Osteoblast (primary cell): Measurements from ENCODE around the gene HOXA3. TPM values are rescaled to one million over a fixed set of nuclear protein-coding genes. Genes with fewer than 3 reads are reported as not detected.
A peak's percentile ranks its signal among the peaks of the same experiment; 100 is the strongest.

Experiments used
- DNase-seq: peaks from one replicate; pipeline ENCODE4 v3.0.0; 2011; ENCODE audit warnings: low spot score, mixed read lengths; ENCODE audit not compliant: insufficient read length; ENCODE audit errors: missing footprints
- H2AFZ ChIP-seq: 2 replicates; pipeline ENCODE4 v1.6.0; 2011; ENCODE audit warnings: mild to moderate bottlenecking, low read length
- H3K27ac ChIP-seq: 2 replicates; pipeline ENCODE4 v1.5.1; 2011; ENCODE audit warnings: mild to moderate bottlenecking, low read depth, low read length, moderate library complexity
- H3K27me3 ChIP-seq: 2 replicates; pipeline ENCODE4 v1.6.0; 2012; ENCODE audit warnings: mild to moderate bottlenecking, control low read depth, inconsistent platforms, low read length, moderate library complexity; ENCODE audit not compliant: insufficient read depth
- H3K36me3 ChIP-seq: 2 replicates; pipeline ENCODE4 v1.5.1; 2011; ENCODE audit warnings: mild to moderate bottlenecking, low read length, control low read depth, moderate library complexity; ENCODE audit not compliant: insufficient read depth
- H3K4me1 ChIP-seq: 2 replicates; pipeline ENCODE4 v1.5.1; 2011; ENCODE audit warnings: mild to moderate bottlenecking, low read length, control low read depth, moderate library complexity; ENCODE audit not compliant: insufficient read depth
- H3K4me2 ChIP-seq: 2 replicates; pipeline ENCODE4 v1.6.0; 2011; ENCODE audit warnings: mild to moderate bottlenecking, low read length; ENCODE audit not compliant: insufficient read depth
- H3K4me3 ChIP-seq: fragments of 200-600 bp; sonication (generic); 3 replicates; pipeline ENCODE4 v1.5.1; 2012; ENCODE audit warnings: mild to moderate bottlenecking, low read length, inconsistent platforms; ENCODE audit not compliant: insufficient read depth
- H3K79me2 ChIP-seq: 2 replicates; pipeline ENCODE4 v1.6.0; 2012; ENCODE audit warnings: mild to moderate bottlenecking, low read length, control low read depth, inconsistent platforms; ENCODE audit not compliant: insufficient read depth
- H3K9me3 ChIP-seq: 2 replicates; pipeline ENCODE4 v1.5.1; 2011; ENCODE audit warnings: low read depth, low read length, control low read depth
- H4K20me1 ChIP-seq: 2 replicates; pipeline ENCODE4 v1.6.0; 2012; ENCODE audit warnings: mild to moderate bottlenecking, low read length, control low read depth; ENCODE audit not compliant: insufficient read depth
- total RNA-seq: library from RNA; depleted of rRNA; stranded (reverse); fragments of >200 nt; gene quantifications from 2 replicates; pipeline ENCODE4 v1.2.3, GENCODE V29; 2012
- TF ChIP-seq, protein P1 (sequence below): IDR thresholded peaks from 2 replicates; pipeline ENCODE4 v1.5.1; 2011; ENCODE audit warnings: mild to moderate bottlenecking, low read depth, low read length, moderate library complexity; ENCODE audit errors: extremely low read depth

The HOXA3 gene
- total RNA-seq, 1 donor = 4.0 TPM

DNA sequence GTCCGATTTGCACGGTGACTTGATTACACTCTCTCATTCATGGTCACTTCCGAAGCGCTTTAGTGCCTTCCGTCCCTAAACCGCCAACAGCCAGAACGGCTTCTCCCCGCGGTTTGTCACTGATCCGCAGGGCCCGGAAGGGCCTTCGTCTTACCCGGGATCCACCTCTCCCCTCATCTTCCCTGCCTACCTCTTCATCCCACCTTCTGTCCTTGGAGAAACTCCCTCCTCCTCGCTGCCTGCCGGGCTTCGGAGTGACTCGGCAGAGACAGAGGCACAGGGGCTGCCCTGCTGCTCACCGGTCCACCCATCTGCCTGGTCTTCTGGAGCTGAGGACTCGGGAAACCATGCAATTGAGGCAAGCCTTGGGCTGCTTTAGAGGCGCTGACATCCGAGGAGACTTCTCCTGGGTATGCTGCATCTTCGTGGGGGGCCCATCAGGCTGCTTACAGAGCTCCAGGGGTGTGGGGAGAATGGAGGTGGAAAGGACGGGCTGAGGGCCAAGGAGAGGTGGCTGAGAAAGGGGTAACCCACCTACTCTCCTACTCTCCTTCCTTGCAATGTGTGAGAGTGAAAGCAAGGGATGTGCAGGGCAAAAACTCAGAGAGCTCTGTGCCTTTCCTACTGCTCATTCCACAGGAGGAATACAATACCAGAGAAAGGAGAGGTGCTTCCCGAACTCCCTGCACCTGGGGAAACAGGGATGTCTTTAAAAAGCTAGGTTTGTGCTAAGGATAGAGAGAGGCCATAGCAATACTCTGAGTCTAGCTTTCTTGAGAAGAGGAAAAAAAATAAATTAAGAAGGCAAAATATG lies 33.7 kb upstream of the HOXA3 start:
- Histone ChIP-seq H3K4me2 (peak overlapping the region; percentile 96), H3K4me3 (peak overlapping the region; percentile 92), H3K9me3 (no peaks in the 10 kb centered on the region), H3K27ac (peak overlapping the region; percentile 95), H3K4me1 (peaks cover 64% of the 10 kb centered on the region), H2AFZ (peak overlapping the region; percentile 71), H3K79me2 (peaks cover 97% of the 10 kb centered on the region), H3K36me3 (peaks cover 8% of the 10 kb centered on the region), H3K27me3 (no peaks in the 10 kb centered on the region), H4K20me1 (no peaks in the 10 kb centered on the region)
- TF ChIP-seq, protein P1, sequence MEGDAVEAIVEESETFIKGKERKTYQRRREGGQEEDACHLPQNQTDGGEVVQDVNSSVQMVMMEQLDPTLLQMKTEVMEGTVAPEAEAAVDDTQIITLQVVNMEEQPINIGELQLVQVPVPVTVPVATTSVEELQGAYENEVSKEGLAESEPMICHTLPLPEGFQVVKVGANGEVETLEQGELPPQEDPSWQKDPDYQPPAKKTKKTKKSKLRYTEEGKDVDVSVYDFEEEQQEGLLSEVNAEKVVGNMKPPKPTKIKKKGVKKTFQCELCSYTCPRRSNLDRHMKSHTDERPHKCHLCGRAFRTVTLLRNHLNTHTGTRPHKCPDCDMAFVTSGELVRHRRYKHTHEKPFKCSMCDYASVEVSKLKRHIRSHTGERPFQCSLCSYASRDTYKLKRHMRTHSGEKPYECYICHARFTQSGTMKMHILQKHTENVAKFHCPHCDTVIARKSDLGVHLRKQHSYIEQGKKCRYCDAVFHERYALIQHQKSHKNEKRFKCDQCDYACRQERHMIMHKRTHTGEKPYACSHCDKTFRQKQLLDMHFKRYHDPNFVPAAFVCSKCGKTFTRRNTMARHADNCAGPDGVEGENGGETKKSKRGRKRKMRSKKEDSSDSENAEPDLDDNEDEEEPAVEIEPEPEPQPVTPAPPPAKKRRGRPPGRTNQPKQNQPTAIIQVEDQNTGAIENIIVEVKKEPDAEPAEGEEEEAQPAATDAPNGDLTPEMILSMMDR = no peak
- peak; percentile 88 for DNase-seq

DNA sequence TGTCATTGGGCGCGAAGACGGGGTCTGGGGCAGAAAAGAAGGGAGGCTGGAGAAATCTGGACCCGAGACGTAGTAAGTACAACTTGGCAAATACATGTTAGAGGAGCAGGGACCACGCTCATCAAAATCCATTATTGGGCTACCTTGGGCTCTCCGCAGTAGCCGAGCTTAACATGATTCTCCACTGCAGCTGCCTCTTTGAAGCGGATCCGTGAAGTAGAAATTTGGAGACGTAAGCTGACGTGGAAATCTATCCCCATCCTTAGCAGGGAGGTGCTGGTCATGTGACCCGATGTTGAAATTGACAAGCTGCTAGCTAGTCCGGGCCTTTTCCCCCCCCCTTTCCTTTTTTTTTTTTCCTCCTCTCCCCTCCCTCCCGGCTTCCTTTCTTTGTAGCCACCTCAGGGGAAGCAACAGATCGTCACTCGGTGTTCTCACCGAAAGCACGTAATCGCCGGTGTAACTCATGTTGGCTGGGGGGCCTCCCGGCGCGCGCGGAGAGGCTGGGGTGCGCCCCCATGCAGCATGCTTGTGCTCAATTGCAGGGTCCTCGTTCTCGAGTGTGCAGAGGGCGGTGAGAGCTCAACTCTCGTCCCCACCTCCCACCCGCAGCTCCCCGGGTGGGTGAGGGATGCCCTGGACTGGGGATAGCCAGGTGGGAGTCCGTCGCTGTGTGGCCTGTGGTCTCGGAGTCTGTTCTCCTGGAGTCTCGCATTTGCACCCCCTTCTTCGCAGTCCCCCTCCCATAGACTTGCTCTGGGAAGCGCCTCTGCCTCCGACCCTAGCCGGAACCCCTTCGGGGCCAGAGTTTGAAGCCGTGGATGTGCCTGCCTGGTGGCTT lies 32.9 kb upstream of the HOXA3 start, which contains the start of gene HOXA11:
Gene HOXA11 (minus strand): TSS at position 220 of the 841 bp plus-strand sequence. CDS start 88 bp downstream, at position 132.
- peak within 1 kb of the TSS; percentile 92 for H3K4me3 ChIP-seq
- TF ChIP-seq, protein P1 = no peak

DNA sequence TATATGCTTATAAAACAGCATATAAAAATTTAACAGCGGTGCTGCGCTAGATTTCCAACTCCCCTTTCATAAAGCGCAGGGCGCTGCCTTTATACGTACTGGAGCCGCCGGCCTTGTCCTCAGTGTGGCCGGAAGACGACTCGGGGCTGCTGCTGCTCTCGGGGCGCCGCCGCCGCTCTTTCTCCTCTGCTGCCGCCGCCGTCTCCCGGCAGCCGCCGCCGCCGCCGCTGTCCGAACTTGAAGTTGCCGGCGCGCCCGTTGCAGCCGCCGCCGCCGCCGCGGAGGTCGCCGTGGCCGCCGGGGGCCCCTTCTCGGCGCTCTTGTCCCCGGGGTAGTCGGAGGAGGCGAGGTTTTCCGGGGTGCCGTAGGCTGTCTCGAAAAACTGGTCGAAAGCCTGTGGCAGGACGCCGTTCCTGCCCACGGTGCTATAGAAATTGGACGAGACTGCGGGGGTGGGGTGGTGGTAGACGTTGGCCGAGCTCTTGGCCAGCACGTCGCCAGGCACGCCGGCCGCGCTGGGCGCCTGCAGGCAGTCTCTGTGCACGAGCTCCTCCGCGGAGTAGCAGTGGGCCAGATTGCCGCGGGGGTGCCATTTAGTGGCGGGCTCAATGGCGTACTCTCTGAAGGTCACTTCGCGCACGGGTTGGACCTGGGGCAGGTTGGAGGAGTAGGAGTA lies 32.1 kb upstream of the HOXA3 start:
- Histone ChIP-seq H2AFZ (peak overlapping the region; percentile 69), H3K4me3 (peak overlapping the region; percentile 92), H3K9me3 (no peaks in the 10 kb centered on the region), H3K4me1 (peaks cover 59% of the 10 kb centered on the region), H3K36me3 (peaks cover 8% of the 10 kb centered on the region), H3K79me2 (peaks cover 96% of the 10 kb centered on the region), H3K4me2 (peak overlapping the region; percentile 96), H4K20me1 (no peaks in the 10 kb centered on the region), H3K27ac (peak overlapping the region; percentile 95), H3K27me3 (no peaks in the 10 kb centered on the region)
- TF ChIP-seq, protein P1 = no peak
- peak; percentile 89 for DNase-seq

More for the DNA sequence above, 32.9 kb upstream of the HOXA3 start, which contains the start of gene HOXA11:
- Histone ChIP-seq H3K36me3 (peaks cover 8% of the 10 kb centered on the region), H4K20me1 (no peaks in the 10 kb centered on the region), H3K4me1 (peaks cover 64% of the 10 kb centered on the region), H2AFZ (peak within 1 kb of the TSS; percentile 71), H3K27me3 (no peaks in the 10 kb centered on the region), H3K27ac (peak within 1 kb of the TSS; percentile 95), H3K4me2 (peak within 1 kb of the TSS; percentile 96), H3K9me3 (no peaks in the 10 kb centered on the region), H3K79me2 (peaks cover 97% of the 10 kb centered on the region)
- DNase-seq = peak; percentile 100
